OCI-LY3 (cell line): ENCODE measurements around the gene STMP1.

Experiments used
- H2AFZ ChIP-seq: fragments of 200-600, 300-600 bp; shearing (Covaris generic); 2 replicates; pipeline ENCODE4 v1.6.0; 2014; ENCODE audit warnings: antibody characterized with exemption, low read depth, low read length
- H3K27ac ChIP-seq: fragments of 200-600, 300-600 bp; sonication (generic); 2 replicates; pipeline ENCODE4 v1.5.1; 2014; ENCODE audit warnings: mild to moderate bottlenecking, low read length, moderate library complexity, mixed read lengths
- H3K27me3 ChIP-seq: fragments of 200-600, 300-600 bp; sonication (generic); 2 replicates; pipeline ENCODE4 v1.6.1; 2014; ENCODE audit warnings: low read depth, low read length, mixed read lengths
- H3K36me3 ChIP-seq: fragments of 200-600, 300-600 bp; sonication (generic); replicated peaks from 2 replicates; pipeline ENCODE3; 2014; ENCODE audit warnings: low read depth, low read length, mixed read lengths
- H3K4me1 ChIP-seq: fragments of 300-600, 200-600 bp; sonication (generic); 2 replicates; pipeline ENCODE4 v1.6.1; 2014; ENCODE audit warnings: low read length, mixed read lengths
- H3K4me2 ChIP-seq: fragments of 200-600, 300-600 bp; sonication (generic); 2 replicates; pipeline ENCODE4 v1.6.1; 2014; ENCODE audit warnings: low read length, mixed read lengths
- H3K4me3 ChIP-seq: fragments of 300-600, 200-600 bp; sonication (generic); 2 replicates; pipeline ENCODE4 v1.5.1; 2014; ENCODE audit warnings: antibody characterized with exemption, mild to moderate bottlenecking, low read length, moderate library complexity
- H3K79me2 ChIP-seq: fragments of 300-600, 200-600 bp; shearing (Covaris generic); 2 replicates; pipeline ENCODE4 v1.6.1; 2014; ENCODE audit warnings: mild to moderate bottlenecking, low read length, mixed read lengths
- H3K9ac ChIP-seq: fragments of 300-600, 200-600 bp; shearing (Covaris generic); 2 replicates; pipeline ENCODE4 v1.6.0; 2014; ENCODE audit warnings: mild to moderate bottlenecking, low read length, moderate library complexity
- H3K9me3 ChIP-seq: fragments of 200-600, 300-600 bp; shearing (Covaris generic); 2 replicates; pipeline ENCODE4 v1.6.1; 2014; ENCODE audit warnings: low read length, mixed read lengths; ENCODE audit not compliant: insufficient read depth
- H4K20me1 ChIP-seq: fragments of 200-600, 300-600 bp; sonication (generic); 2 replicates; pipeline ENCODE4 v1.6.1; 2016; ENCODE audit warnings: low read length, mixed read lengths; ENCODE audit not compliant: insufficient read depth
- CTCF ChIP-seq: fragments of 200-600, 300-600 bp; sonication (generic); IDR thresholded peaks from 2 replicates; pipeline ENCODE4 v1.5.1; 2014; ENCODE audit warnings: antibody characterized with exemption, low read length, low read depth
- EZH2phosphoT487 ChIP-seq: fragments of 200-600 bp; shearing (Covaris generic); IDR thresholded peaks from 2 replicates; pipeline ENCODE4 v1.6.1; 2018; ENCODE audit warnings: antibody characterized with exemption, mixed run types, low read depth

Gene STMP1

GRCh38 chr7:135706858-135707569 is 44.7 kb downstream of the STMP1 start:
- Histone ChIP-seq H3K79me2 (no peaks in the 10 kb centered on the region), H3K4me2 (no peak overlapping the region), H3K36me3 (no peaks in the 10 kb centered on the region), H3K4me1 (peaks cover 8% of the 10 kb centered on the region), H3K9me3 (no peaks in the 10 kb centered on the region), H3K4me3 (no peak overlapping the region), H3K27me3 (no peaks in the 10 kb centered on the region), H4K20me1 (no peaks in the 10 kb centered on the region), H3K9ac (no peak overlapping the region), H3K27ac (no peak overlapping the region), H2AFZ (no peak overlapping the region)
- TF ChIP-seq CTCF: no peak
- TF ChIP-seq EZH2phosphoT487: no peak

- H3K79me2 ChIP-seq: no peaks in the 10 kb centered on the region
- no peak overlapping the region for H2AFZ ChIP-seq
- no peaks in the 10 kb centered on the region for H3K36me3 ChIP-seq
- H3K4me3 ChIP-seq: no peak overlapping the region
- H3K27ac ChIP-seq: no peak overlapping the region
- H3K27me3 ChIP-seq: no peaks in the 10 kb centered on the region
- TF ChIP-seq CTCF (no peak), EZH2phosphoT487 (no peak)
- H3K9ac ChIP-seq: no peak overlapping the region
- no peaks in the 10 kb centered on the region for H4K20me1 ChIP-seq
- H3K9me3 ChIP-seq: no peaks in the 10 kb centered on the region
- H3K4me1 ChIP-seq: peaks cover 8% of the 10 kb centered on the region
- H3K4me2 ChIP-seq: no peak overlapping the region
These were observed 45.3 kb downstream of the STMP1 start for GRCh38 chr7:135707570-135707966.

DNA sequence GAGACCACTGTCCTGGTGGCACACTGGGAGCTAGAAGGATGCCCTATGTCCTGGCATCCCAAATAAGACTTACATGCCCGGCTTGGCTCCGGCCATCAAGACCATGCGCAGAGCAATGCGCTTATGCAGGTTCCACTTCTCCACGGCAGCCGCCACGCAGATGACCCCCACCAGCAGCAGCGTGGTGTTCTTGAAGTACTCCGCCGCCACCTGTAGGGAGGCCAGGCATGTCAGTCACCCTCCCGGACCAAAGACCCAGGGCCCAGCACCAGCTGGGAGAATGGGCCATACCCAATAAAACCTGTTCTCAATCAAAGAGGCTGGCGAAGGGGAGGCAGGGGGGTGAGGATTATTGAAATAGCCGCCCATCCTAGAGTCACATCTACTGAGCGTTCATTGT is 45.7 kb downstream of the STMP1 start:
- Histone ChIP-seq H4K20me1 (no peaks in the 10 kb centered on the region), H3K9me3 (no peaks in the 10 kb centered on the region), H3K27ac (no peak overlapping the region), H3K4me3 (no peak overlapping the region), H2AFZ (no peak overlapping the region), H3K4me1 (peaks cover 8% of the 10 kb centered on the region), H3K4me2 (no peak overlapping the region), H3K79me2 (no peaks in the 10 kb centered on the region), H3K9ac (no peak overlapping the region), H3K27me3 (no peaks in the 10 kb centered on the region), H3K36me3 (no peaks in the 10 kb centered on the region)
- TF ChIP-seq EZH2phosphoT487 (no peak), CTCF (no peak)

DNA sequence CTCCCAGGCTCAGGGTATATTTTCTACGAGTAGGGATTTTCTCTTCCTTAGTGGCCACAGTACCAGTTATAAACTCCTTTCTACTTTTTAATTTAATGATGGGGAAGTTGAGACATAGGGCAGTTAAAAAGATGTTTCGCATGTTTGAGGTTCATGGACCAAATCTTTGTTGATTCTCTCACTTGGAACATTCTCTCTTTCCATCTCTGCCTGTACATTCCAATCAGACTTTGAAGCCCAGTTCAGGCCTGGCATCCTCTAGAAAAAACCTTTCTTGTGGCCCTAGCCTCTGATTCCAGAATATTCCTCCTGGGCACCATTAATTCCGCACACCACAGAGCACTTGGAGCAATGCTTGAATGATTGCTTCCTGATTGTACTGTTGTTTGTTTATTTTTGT is 47.2 kb downstream of the STMP1 start:
- Histone ChIP-seq H3K9ac (no peak overlapping the region), H3K36me3 (no peaks in the 10 kb centered on the region), H4K20me1 (no peaks in the 10 kb centered on the region), H3K27me3 (no peaks in the 10 kb centered on the region), H2AFZ (no peak overlapping the region), H3K27ac (no peak overlapping the region), H3K4me1 (peaks cover 8% of the 10 kb centered on the region), H3K4me3 (no peak overlapping the region), H3K4me2 (no peak overlapping the region), H3K9me3 (no peaks in the 10 kb centered on the region), H3K79me2 (no peaks in the 10 kb centered on the region)
- TF ChIP-seq EZH2phosphoT487: no peak
- no peak for TF ChIP-seq CTCF
